DOHH2 (cell line): ENCODE results near the gene SLC6A6.

Experiments used
- CTCF ChIP-seq: fragments of 200-600 bp; sonication (generic); IDR thresholded peaks from one replicate; pipeline ENCODE4 v1.5.1; 2014; ENCODE audit warnings: antibody characterized with exemption, mild to moderate bottlenecking, low read depth, low read length; ENCODE audit not compliant: poor library complexity, severe bottlenecking
- EZH2phosphoT487 ChIP-seq: fragments of 200-600 bp; sonication (generic); IDR thresholded peaks from 2 replicates; pipeline ENCODE4 v1.6.1; 2017; ENCODE audit warnings: borderline replicate concordance, mild to moderate bottlenecking, antibody characterized with exemption, low read length, moderate library complexity, mixed read lengths

DNA sequence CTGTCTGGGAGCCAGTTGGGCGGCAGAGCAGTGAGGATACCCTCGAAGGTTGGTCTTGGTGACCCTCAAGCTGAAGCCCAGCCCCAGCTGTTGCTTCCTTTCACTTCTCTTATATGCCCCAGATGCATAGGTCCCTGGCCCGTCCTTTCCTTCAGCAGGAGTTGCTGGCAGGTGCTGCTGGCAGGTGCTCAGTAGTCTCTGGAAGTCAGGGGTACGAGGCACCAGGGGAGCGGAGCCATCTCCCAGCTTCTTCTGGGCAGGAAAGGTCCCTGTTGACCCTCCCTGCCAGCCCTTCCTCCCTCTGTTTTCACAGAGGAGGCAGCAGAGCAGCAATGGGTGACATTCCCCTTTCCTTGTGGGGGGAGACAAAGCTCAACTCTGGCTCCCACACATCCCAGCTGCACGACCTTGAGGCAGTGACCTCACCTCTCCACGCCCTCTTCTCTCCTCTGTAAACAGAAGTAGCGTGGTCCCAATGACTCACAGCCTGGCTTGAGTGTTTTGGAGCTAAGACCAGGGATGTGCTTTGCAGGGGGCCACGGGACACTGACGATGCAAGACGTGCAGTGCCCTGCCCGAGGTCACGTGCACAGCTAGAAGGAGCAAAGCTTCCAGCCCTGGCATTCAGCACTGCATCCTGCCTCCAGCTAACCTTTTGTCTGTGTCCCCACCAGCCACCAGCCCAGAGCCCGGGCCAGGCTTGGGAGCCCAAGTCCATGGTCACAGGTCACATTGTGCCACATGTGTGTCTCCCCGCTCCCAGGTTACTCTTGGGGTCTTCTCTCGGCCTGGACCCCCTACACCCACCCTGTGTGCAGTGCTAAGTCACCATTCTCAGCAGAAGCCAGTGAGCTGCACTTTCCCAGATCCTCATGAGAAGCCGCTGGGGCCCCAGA lies 49.7 kb downstream of the SLC6A6 start:
- TF ChIP-seq CTCF (no peak), EZH2phosphoT487 (no peak)
